GM12891 (cell line): Measurements from ENCODE around the gene FABP2.
A peak's percentile ranks its signal among the peaks of the same experiment; 100 is the strongest.

Experiments used
- PAX5 ChIP-seq: IDR thresholded peaks from 2 replicates; pipeline ENCODE4 v1.6.1; 2011; ENCODE audit warnings: low read length, moderate library complexity, mild to moderate bottlenecking; ENCODE audit not compliant: insufficient read depth, severe bottlenecking
- POLR2A ChIP-seq: IDR thresholded peaks from 2 replicates; pipeline ENCODE4 v1.6.1; 2011; ENCODE audit warnings: low read depth, low read length, control low read depth
- POLR2AphosphoS5 ChIP-seq: IDR thresholded peaks from 2 replicates; pipeline ENCODE4 v1.6.1; 2011; ENCODE audit warnings: low read depth, low read length, control low read depth
- SPI1 ChIP-seq: IDR thresholded peaks from 2 replicates; pipeline ENCODE4 v1.6.1; 2011; ENCODE audit warnings: low read depth, low read length, control low read depth
- TAF1 ChIP-seq: IDR thresholded peaks from 2 replicates; pipeline ENCODE4 v1.6.1; 2011; ENCODE audit warnings: low read depth, low read length, control low read depth

DNA sequence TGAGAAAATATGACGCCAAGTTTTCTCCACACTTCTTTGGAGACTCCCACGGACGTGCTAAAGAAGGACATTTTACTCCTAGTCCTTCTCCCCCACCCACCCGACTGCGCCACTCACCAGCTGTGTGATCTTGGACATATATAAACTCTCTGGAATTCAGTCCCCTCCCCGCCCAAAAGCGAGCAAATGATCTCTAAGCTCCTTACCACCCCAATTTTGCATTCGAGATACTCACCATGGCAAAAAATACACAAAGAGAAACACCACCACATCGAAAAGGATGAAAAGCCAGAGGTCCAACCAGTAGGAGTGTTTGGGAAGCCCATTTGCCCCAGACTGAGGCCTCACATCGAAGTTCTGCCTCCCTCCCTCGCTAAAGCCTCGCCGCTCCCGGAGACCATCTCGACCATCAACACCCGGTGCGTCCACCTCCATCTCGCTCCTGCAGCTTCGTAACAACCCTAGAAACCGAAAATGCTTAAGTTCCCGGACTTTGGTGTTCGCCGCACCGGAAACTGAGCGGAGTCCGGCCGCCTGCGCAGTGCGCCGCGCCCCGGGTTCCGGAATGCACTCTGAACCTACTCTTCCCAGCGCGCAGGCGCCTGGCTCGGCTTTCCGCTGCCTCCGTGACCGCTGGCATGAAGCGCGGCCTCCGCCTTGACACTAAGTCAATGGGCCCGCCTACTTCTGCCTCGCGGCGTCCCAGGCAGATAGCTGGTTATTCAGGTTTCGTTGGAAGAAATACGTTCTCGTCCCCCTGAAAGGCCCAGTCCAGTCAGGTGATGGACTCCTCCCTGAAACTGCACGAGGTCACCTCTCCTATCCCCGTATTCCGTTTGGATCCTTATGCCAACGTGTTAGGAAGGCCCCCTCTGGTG is 21.6 kb downstream of the FABP2 start:
- TF ChIP-seq SPI1: no peak
- TF ChIP-seq POLR2A: peak; percentile 90
- TF ChIP-seq POLR2AphosphoS5: peak; percentile 91
- peak; percentile 61 for TF ChIP-seq TAF1
- no peak for TF ChIP-seq PAX5
